Muscle of back (tissue), 11 donors: ENCODE results near the gene GTF2H3. TPM values are rescaled to one million over a fixed set of nuclear protein-coding genes. Genes with fewer than 3 reads are reported as not detected.

Source experiments
- DNase-seq, 3 donors: peaks; one replicate each; pipeline versions ENCODE4 v3.0.0 to v3.0.0-alpha.2; 2013
- polyA plus RNA-seq, 10 donors: library from polyadenylated mRNA; unstranded; fragments of 120-200 nt; gene quantifications; one replicate each; pipeline ENCODE4 v1.2.1, GENCODE V29; 2013; ENCODE audit not compliant: insufficient read length in 10 of 10

The GTF2H3 gene
- polyA plus RNA-seq, 10 donors = 22.1 to 35.2 (median 25.5) TPM

DNA sequence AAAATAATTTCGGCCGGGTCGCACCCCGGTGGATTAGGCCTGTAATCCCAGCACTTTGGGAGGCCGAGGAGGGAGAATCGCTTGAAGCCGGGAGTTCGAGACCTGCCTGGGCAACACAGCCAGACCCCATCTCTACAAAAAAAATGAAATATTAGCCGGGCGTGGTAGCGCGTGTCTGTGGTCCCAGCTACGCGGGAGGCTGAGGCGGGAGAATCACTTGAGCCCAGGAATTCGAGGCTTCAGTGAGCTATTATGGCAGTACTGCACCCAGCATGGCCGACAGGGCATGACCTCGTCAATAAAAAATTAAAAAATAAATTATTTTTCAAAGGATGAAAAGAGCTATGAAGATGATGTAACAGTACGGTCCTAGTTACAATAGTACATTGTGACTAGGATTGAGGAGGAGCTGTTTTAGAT is 523 bp downstream of the GTF2H3 start:
- no peak for DNase-seq

- DNase-seq = no peak
Observed at GRCh38 chr12:123643911-123644310, 10.3 kb downstream of the GTF2H3 start.

- no peak for DNase-seq
Observed at GRCh38 chr12:123645380-123645779, 11.8 kb downstream of the GTF2H3 start.

GRCh38 chr12:123645878-123646277 is 12.2 kb downstream of the GTF2H3 start:
- DNase-seq = no peak

DNA sequence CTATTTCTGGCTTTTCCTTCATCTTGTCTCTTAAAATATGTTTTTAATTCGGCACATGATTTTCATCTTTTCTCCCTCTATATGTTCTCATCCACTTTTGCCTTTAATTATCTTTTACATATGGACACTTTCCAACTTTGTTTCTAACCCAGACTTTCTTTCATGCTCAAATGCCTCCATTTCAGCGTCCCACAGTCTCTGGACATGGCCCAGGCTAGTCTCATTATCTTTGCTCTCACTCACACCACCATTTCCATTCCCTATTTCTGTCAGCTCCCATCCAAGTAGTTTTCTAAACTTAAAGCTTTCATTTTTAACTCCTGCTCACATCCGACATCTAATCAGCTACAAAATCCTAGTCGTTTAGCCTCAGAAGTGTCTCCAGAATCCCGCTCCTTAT is 14.8 kb downstream of the GTF2H3 start:
- no peak for DNase-seq

- no peak for DNase-seq
Observed at GRCh38 chr12:123654129-123654701, 20.6 kb downstream of the GTF2H3 start.

- no peak for DNase-seq
Observed at GRCh38 chr12:123655420-123655819, 21.8 kb downstream of the GTF2H3 start.

- no peak for DNase-seq
Observed at GRCh38 chr12:123656392-123656791, 22.8 kb downstream of the GTF2H3 start.

- no peak for DNase-seq
Observed at GRCh38 chr12:123657211-123657610, 23.6 kb downstream of the GTF2H3 start.

- DNase-seq = peak in 1 of 3 donors; percentile 66
Observed at GRCh38 chr12:123659996-123660727, 26.5 kb downstream of the GTF2H3 start.

DNA sequence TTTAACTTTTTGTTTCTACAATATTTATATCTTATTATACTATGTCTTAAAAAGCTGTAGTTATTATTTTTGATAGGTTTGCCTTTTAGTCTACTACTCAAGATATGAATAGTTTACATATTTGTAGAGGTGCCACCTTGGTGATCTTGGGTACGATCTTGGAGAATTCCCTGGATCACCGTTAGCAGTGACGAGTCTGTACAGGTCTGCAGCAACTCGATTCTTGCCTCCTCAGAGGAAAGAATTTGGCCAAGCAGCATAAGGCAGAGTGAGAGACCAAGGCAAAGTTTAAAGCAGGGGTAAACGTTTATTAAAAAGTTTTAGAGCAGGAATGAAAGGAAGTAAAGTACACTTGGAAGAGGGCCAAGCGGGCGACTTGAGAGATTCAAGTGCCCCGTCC is 34.1 kb downstream of the GTF2H3 start:
- DNase-seq = no peak

DNA sequence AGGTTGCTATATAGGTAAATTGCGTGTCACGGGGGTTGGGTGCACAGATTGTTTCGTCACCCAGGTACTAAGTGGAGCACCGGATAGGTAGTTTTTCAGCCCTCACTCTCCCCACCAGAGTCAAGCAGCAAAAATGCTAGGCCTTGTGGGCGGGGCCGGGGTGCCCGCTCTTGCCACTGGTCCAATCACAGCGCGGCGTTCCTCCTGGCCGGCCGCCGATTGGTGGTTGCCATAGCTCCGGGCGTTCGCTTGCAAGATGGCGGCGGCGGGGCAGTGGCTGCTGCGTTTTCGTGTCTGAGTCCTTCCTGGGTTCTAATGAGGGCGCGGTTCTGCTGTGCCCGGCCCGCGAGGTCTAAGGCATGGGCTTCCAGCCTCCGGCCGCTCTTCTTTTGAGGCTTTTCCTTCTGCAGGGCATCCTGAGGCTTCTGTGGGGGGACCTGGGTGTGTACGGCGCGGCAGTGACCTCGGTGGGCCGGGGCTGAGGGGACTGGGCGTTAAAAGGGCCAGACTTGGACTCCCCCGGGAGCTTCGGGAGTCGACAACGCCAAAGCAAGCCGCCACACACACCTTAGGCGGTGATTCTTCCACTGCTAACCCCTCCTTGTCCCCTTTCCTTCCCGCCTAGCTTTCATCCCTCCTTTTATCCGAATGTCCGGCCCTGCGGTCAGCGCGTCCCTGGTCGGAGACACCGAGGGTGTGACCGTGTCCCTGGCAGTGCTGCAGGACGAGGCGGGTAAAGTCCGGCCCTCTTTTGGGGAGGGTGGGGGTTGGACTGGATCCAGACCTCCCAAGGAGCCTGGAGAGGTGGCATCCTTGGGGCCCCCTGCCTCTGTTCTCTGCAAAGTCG is 37.5 kb downstream of the GTF2H3 start, which contains the start of gene TCTN2:
Gene TCTN2, plus strand, starts transcription at position 232 of the 847 bp plus-strand sequence. Its CDS starts 128 bp downstream, at position 360.
- DNase-seq = peak; percentile 84 to 95 (median 92)

GRCh38 chr12:123671876-123672275 is 38.2 kb downstream of the GTF2H3 start:
- DNase-seq = no peak

DNA sequence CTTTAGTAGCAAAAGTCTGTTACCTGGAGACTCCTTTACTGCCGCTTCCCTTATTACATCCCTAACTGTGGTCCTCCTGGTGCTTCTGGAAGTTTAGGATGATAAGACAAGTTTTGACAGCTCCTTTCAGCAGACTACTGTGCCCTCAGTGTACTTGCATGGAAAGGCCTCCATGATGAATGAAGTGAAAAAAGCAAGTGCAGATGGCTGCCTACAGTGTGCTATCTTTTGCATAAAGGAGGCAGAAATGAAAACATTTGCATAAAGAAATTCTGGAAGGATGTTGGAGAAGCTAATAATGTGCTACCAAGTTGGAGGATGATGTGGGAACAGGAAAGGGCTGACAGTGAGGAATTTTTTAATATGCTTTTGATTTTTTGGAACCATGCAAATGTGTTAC is 41.8 kb downstream of the GTF2H3 start:
- DNase-seq = no peak

GRCh38 chr12:123676616-123677320 is 43.1 kb downstream of the GTF2H3 start:
- DNase-seq = no peak

DNA sequence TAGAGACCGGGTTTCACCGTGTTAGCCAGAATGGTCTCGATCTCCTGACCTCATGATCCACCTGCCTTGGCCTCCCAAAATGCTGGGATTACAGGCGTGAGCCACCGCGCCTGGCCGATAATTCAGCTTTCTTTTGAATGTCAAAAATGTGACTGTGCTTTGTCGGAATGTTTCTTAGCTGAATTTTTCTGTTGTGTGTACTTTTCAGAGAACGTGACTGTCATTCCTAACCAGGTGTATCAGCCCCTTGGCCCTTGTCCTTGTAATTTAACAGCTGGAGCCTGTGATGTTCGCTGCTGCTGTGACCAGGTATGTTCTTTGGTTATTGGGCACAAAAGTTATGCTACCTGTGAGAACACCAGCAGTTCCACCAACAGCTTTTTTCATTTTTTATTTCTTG is 45.4 kb downstream of the GTF2H3 start:
- no peak for DNase-seq

GRCh38 chr12:123681605-123682004 is 48.0 kb downstream of the GTF2H3 start:
- DNase-seq = no peak

DNA sequence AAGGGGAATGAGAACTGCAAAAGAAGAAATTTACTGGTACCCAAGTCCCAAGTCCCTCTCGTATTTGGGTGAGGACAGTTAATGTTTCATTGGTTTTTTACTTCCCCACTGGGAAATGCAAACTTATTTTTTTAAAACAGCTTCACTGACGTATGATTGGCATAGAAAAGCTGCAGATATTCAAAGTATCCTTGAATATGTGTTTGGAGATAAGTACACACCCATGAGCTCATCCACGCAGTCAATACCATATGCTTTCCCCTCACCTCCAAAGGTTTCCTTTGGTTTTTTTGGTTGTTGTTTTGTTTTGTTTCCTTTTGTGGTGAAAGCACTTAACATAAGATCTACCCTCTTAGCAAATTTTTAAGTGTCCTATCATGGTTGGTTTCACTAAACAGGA is 50.3 kb downstream of the GTF2H3 start:
- DNase-seq = no peak

DNA sequence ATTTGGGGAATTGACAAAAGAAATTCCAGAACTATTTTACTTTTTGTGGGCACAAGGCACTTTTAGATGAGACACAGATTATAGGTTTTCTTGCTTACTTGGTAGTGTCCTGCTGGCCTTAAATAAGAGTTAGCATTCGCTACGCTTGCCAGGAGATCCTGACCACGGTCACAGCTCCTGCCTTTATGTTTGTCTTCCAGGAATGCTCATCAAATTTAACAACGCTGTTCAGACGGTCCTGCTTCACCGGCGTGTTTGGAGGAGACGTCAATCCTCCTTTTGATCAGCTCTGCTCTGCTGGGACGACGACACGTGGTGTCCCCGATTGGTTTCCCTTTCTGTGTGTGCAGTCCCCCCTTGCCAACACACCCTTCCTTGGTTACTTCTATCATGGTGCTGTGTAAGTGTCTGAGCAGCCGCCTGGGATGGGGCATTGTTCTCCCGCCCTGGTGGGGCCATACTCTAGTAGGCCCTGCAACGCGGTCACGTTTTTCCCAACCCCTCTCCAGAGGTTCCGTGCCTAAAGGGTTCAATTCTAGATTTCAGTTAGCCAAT is 53.1 kb downstream of the GTF2H3 start:
- DNase-seq = no peak

DNA sequence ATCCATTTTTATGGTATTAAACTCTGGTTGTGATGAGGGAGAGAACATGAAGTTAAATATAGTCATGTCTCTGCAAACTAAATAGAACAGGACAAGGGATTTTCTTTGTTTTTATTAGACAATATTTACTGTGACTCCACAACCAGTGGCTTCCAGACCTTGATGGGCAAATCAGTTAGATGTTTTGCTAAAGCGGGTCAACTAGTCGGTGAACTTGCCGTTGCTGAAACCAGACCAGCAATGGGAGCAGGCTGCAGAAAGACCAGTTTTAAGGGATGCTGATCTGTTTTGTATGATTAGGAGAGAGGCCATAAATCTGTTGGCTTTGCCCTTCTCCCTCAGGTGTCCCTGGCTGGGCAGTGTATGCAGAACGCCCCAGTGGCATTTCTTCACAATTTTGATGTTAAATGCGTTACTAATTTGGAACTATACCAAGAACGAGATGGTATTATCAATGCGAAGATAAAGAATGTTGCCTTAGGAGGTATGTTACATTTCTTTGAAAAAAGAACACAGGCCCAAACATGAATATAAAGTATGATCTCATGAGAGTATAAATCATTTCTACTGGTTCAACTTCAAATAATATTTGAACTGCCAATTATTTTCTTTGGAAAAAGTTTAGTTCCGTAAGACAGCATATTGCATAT is 56.7 kb downstream of the GTF2H3 start:
- DNase-seq = no peak

DNA sequence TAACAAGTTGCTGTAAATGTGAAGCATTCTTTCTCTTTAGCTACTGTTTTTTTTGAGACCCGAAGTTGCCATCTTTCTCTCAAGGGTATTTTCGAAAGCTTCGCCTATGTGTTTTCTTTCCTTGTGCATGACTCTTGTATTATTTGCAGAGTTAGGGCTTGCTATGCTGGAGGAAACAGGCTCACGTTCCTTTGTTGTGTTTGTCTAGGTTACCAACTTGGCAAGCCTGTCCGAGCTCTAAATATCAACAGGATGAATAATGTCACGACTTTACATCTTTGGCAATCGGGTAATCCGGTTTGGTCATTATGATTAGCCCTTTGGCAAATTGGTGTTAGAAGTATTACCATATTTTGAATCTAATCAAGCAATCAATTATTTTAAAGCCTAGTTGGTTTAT is 62.6 kb downstream of the GTF2H3 start:
- DNase-seq = no peak
